Thoracic aorta (tissue), 2 donors: ENCODE measurements around the gene IL20. TPM values are rescaled to one million over a fixed set of nuclear protein-coding genes. Genes with fewer than 3 reads are reported as not detected.

ENCODE experiments used
- ATAC-seq: fragments of 150-250 bp; one replicate; pipeline ENCODE4 v1.8.0; 2017; ENCODE audit warnings: low read depth; ENCODE audit not compliant: insufficient number of reproducible peaks, low FRiP score
- DNase-seq: peaks from one replicate; pipeline ENCODE4 v3.0.0-alpha.2; 2020; ENCODE audit warnings: low spot score
- H3K27ac ChIP-seq, 2 donors: fragments of 200-600 bp; sonication (generic); 1 replicate in 1 of 2; 2 replicates in 1 of 2; pipeline ENCODE4 v1.5.1; 2016; ENCODE audit warnings: mild to moderate bottlenecking in 2 of 2, moderate library complexity in 2 of 2
- H3K27me3 ChIP-seq: fragments of 200-600 bp; sonication (generic); replicated peaks from 2 replicates; pipeline ENCODE4 v1.6.0; 2016; ENCODE audit warnings: mild to moderate bottlenecking; ENCODE audit not compliant: insufficient read depth
- H3K36me3 ChIP-seq: fragments of 200-600 bp; sonication (generic); one replicate; pipeline ENCODE4 v1.5.1; 2016
- H3K4me1 ChIP-seq, 2 donors: fragments of 200-600 bp; sonication (generic); 1 replicate in 1 of 2; 2 replicates in 1 of 2; pipeline versions ENCODE4 v1.5.1 to v1.6.0; 2016; ENCODE audit warnings: low read depth in 2 of 2, mild to moderate bottlenecking in 1 of 2; ENCODE audit not compliant: control insufficient read depth in 1 of 2
- H3K4me3 ChIP-seq: fragments of 200-600 bp; sonication (generic); 2 replicates; pipeline ENCODE4 v1.5.1; 2016; ENCODE audit warnings: mild to moderate bottlenecking
- H3K9me3 ChIP-seq: fragments of 200-600 bp; sonication (generic); 2 replicates; pipeline ENCODE4 v1.5.1; 2016
- CTCF ChIP-seq: fragments of 200-600 bp; sonication (generic); IDR thresholded peaks from one replicate; pipeline ENCODE4 v1.5.1; 2019; ENCODE audit warnings: antibody characterized with exemption
- total RNA-seq, 2 donors: library from RNA; depleted of rRNA; stranded (reverse); fragments of >200 nt; gene quantifications; one replicate each; pipeline versions ENCODE4 v1.1.0 to v1.2.3, GENCODE V29; 2016

IL20 gene
- total RNA-seq, 2 donors from 2014 or later: not detected

GRCh38 chr1:206834711-206835110, 30.7 kb upstream of the IL20 start:
- no peak overlapping the region for H3K27ac ChIP-seq
- no peaks in the 10 kb centered on the region for H3K9me3 ChIP-seq
- no peak for DNase-seq
- H3K36me3 ChIP-seq: no peaks in the 10 kb centered on the region
- H3K4me1 ChIP-seq: no peaks in the 10 kb centered on the region
- H3K27me3 ChIP-seq: no peaks in the 10 kb centered on the region
- no peak for ATAC-seq
- H3K4me3 ChIP-seq: no peak overlapping the region
- TF ChIP-seq CTCF: no peak

- H3K9me3 ChIP-seq: no peaks in the 10 kb centered on the region
- no peak overlapping the region for H3K27ac ChIP-seq
- DNase-seq (no peak), ATAC-seq (no peak)
- no peak overlapping the region for H3K4me3 ChIP-seq
- H3K4me1 ChIP-seq: no peaks in the 10 kb centered on the region
- no peak for TF ChIP-seq CTCF
- no peaks in the 10 kb centered on the region for H3K27me3 ChIP-seq
- no peaks in the 10 kb centered on the region for H3K36me3 ChIP-seq
Observed at GRCh38 chr1:206835186-206835585, 30.2 kb upstream of the IL20 start.

- no peak for ATAC-seq
- H3K4me3 ChIP-seq: no peak overlapping the region
- no peak overlapping the region for H3K27ac ChIP-seq
- H3K36me3 ChIP-seq: no peaks in the 10 kb centered on the region
- no peaks in the 10 kb centered on the region for H3K4me1 ChIP-seq
- TF ChIP-seq CTCF: no peak
- no peak for DNase-seq
- no peaks in the 10 kb centered on the region for H3K9me3 ChIP-seq
- H3K27me3 ChIP-seq: no peaks in the 10 kb centered on the region
Observed at GRCh38 chr1:206836111-206836510, 29.3 kb upstream of the IL20 start.

GRCh38 chr1:206839006-206839560, 26.3 kb upstream of the IL20 start:
- TF ChIP-seq CTCF: no peak
- H3K36me3 ChIP-seq: no peaks in the 10 kb centered on the region
- no peak for DNase-seq

GRCh38 chr1:206839857-206840256, 25.6 kb upstream of the IL20 start:
- H3K36me3 ChIP-seq: no peaks in the 10 kb centered on the region
- DNase-seq (no peak), ATAC-seq (no peak)
- H3K4me1 ChIP-seq: no peaks in the 10 kb centered on the region
- H3K4me3 ChIP-seq: no peak overlapping the region
- no peak for TF ChIP-seq CTCF
- no peaks in the 10 kb centered on the region for H3K9me3 ChIP-seq
- H3K27me3 ChIP-seq: no peaks in the 10 kb centered on the region
- no peak overlapping the region for H3K27ac ChIP-seq

More at GRCh38 chr1:206839006-206839560, 26.3 kb upstream of the IL20 start:
- Histone ChIP-seq H3K9me3 (no peaks in the 10 kb centered on the region), H3K27me3 (no peaks in the 10 kb centered on the region), H3K4me3 (no peak overlapping the region), H3K27ac (no peak overlapping the region), H3K4me1 (no peaks in the 10 kb centered on the region)
- no peak for ATAC-seq
